Measurements from ENCODE around the gene POP5. TPM values are rescaled to one million over a fixed set of nuclear protein-coding genes. Genes with fewer than 3 reads are reported as not detected.
"Not testable (repeated sequence)": the region's sequence is repeated elsewhere in the genome, so short reads cannot be mapped to it uniquely, and the experiment has no call there.

Gene POP5
- total RNA-seq, 8 experiments from 2014 or later = 30.5 to 74.3 (median 54.4) TPM

DNA sequence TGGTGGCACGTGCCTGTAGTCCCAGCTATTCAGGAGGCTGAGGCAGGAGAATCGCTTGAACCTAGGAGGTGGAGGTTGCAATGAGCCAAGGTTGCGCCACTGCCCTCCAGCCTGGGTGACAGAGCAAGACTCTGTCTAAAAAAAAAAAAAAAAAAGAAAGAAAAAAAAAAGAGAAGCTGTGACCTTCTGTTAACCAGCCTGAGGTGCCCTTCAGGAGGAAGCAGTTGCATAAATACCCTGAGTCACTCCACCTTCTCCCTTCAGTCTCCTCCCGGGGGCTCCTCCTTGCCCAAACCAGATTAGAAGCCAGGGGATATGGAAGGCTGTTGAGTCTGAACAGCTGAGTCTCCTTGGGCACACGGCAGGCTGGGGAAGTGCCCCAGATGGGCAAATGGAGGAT, 21.2 kb upstream of the POP5 start:
- H3K27ac ChIP-seq = not testable (repeated sequence)
- 70 to 100% (median 83%) methylated on average over 1 to 3 of the region's 5 CpGs; no CpG with 5 or more reads in 5 of the 10 experiments for WGBS, 10 experiments

DNA sequence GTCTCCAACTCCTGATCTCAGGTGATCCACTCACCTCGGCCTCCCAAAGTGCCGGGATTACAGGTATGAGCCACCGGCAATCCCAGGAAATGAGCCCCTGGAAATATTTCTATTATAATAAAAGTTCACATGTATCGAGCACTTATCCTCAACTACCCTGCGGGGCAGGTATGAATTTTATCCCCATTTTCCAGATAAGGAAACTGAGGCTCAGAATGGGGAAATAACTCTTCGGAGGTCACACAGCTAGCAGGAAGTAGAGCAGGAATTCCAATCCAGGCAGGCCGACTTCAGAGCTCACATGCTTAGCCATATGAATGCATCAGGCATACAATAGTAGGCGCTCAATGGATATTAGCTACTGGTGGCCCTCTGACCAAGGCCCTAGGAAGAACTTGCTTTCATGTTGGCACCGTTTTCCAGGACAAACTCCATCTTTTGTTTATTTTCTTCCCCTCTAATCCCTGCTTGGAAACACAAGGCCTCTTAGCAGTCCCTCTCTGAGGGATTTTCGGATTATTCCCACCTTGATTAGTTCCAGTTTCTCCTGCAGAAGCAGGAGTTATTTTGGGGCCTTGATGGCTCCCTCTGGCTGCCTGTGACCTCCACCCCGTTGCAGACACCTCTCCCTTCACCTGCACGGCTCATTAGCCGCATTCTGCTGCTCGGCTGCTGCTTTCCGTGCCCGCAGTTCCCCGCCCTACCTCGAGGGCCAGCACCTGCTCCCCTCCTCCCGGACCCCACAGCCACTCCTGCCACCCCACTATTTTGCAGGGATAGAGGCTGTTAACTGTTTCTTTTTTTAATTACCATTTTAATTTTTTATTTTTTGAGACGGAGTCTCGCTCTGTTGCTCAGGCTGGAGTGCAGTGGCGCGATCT, 18.7 kb upstream of the POP5 start:
- Histone ChIP-seq H3K27ac (peak overlapping the region in 1 of 2 donors; percentile 42), H3K4me1 (replicated peaks in 1 of 2) (peaks cover 3 to 15% of the 10 kb centered on the region in 2 donors), H3K4me3 (no peak overlapping the region)
- WGBS, 10 experiments = 10 to 95% (median 85%) methylated on average over 2 to 14 of the region's 23 CpGs; no CpG with 5 or more reads in 1 of the 10 experiments
- ATAC-seq (replicated peaks in 6 of 8) = peak in 1 of 8 experiments; percentile 2
- in situ Hi-C loops (cut with MboI; ENCODE audit: low pct_unique_long_range_greater_than_20kb in 2 of 9, low sequenced_read_pairs in 9 of 9, unreplicated experiment in 9 of 9) = loop anchor here in 1 of 9 experiments (25.0 kb wide), 1 partner anchor 512 kb away; no protein-coding TSS in a partner anchor

More for the DNA sequence above, 21.2 kb upstream of the POP5 start:
- peak in 3 of 8 experiments; percentile 16 to 23 (median 23) for ATAC-seq (replicated peaks in 6 of 8)
- in situ Hi-C loops (cut with MboI; ENCODE audit: low pct_unique_long_range_greater_than_20kb in 2 of 9, low sequenced_read_pairs in 9 of 9, unreplicated experiment in 9 of 9); H3K4me3 ChIP-seq: not testable (repeated sequence)
- peaks cover 3 to 15% of the 10 kb centered on the region in 2 donors for H3K4me1 ChIP-seq (replicated peaks in 1 of 2)

DNA sequence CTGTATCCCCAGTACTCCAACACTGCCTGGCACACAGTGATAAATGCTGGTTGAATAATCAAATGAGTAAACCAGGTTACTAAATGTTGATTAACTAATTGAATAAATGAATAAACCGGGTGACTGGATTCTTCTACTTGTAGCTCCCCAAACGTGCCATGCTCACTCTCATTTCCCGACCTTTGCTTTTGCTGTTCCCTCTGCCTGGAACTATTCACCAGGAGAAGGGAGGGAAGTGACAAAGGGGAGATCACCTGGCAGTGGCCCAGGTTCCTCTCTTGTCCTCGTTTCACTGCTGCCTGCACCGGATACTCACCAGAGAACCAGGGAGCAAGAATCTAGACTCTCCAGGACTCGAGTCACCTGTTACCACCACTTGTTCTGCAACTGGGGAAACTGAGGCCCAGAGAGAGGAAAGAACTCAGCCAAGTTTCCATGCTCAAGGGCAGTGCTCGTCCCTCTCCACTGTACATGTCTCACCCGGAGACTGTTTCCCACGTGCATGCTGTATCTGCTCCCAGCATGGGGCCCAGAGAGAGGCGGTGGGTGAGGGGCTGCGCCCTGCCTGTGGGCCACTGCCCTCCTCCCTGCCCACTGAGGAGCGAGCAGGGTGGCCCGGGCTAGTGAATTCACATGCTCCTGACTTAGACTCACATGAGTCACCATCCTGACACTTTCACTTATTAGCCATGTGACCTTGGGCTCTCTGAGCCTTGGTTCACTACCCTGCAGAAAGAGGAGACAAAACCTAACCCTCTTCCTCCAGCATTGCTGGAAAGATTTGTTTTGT, 17.7 kb upstream of the POP5 start:
- WGBS, 10 experiments = 10 to 80% (median 33%) methylated on average over 1 to 7 of the region's 13 CpGs; no CpG with 5 or more reads in 1 of the 10 experiments
- in situ Hi-C loops (cut with MboI; ENCODE audit: low pct_unique_long_range_greater_than_20kb in 2 of 9, low sequenced_read_pairs in 9 of 9, unreplicated experiment in 9 of 9) = loop anchor here in 1 of 9 experiments (25.0 kb wide), 1 partner anchor 513 kb away; no protein-coding TSS in a partner anchor

DNA sequence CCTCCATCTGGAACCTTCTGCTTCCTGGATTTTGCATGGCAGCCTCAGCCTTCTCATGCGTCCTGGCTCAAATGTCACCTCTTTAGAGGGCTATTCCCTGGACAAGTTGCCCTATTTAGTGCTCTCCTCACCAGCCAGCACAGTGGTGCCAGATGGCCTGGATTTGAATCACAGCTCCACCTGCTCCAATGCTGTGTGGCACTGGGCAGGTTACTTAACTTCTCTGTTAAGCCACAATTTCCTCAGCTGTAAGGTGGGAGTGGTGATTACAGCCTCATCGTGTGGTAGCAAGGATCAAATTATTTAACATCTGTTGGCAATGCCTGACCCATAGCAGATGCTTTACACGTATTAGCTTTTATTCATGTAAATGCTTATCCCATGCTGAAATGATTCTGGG, 16.7 kb upstream of the POP5 start:
- 0 to 100% (median 80%) methylated on average over 1 to 2 of the region's 3 CpGs; no CpG with 5 or more reads in 3 of the 10 experiments for WGBS, 10 experiments
- ATAC-seq (replicated peaks in 6 of 8) = peak in 2 of 8 experiments; percentile 5 to 7
- Histone ChIP-seq H3K4me3 (no peak overlapping the region), H3K27ac (no peak overlapping the region), H3K4me1 (replicated peaks in 1 of 2) (peaks cover 3 to 15% of the 10 kb centered on the region in 2 donors)
- in situ Hi-C loops (cut with MboI; ENCODE audit: low pct_unique_long_range_greater_than_20kb in 2 of 9, low sequenced_read_pairs in 9 of 9, unreplicated experiment in 9 of 9) = loop anchor here in 1 of 9 experiments (25.0 kb wide), 1 partner anchor 514 kb away; no protein-coding TSS in a partner anchor

More for the DNA sequence above, 17.7 kb upstream of the POP5 start:
- Histone ChIP-seq H3K27ac (peak overlapping the region in 1 of 2 donors; percentile 42), H3K4me3 (no peak overlapping the region), H3K4me1 (replicated peaks in 1 of 2) (peaks cover 3 to 15% of the 10 kb centered on the region in 2 donors)
- peak; percentile 42 to 98 (median 95) for ATAC-seq (replicated peaks in 6 of 8)

DNA sequence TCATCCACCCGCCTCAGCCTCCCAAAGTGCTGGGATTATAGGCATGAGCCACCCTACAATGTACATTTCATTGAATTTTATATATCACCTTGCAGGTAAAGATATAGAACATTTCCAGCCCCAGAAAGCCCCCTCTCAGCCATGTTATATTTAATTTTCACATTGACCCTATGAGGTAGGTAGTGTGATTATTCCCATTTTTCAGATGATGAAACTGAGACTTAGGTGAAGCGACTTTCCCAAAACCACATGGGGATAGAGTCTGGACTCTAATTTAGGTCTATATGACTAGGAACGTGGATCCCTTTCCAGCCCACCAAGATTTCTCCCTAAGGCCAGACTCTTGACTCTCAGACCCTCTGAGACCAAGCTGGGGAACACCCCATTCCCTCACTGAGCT, 15.7 kb upstream of the POP5 start:
- 100% methylated on average over 1 of the region's 3 CpGs; no CpG with 5 or more reads in 7 of the 10 experiments for WGBS, 10 experiments
- in situ Hi-C loops (cut with MboI; ENCODE audit: low pct_unique_long_range_greater_than_20kb in 2 of 9, low sequenced_read_pairs in 9 of 9, unreplicated experiment in 9 of 9) = loop anchor here in 1 of 9 experiments (25.0 kb wide), 1 partner anchor 515 kb away; no protein-coding TSS in a partner anchor

DNA sequence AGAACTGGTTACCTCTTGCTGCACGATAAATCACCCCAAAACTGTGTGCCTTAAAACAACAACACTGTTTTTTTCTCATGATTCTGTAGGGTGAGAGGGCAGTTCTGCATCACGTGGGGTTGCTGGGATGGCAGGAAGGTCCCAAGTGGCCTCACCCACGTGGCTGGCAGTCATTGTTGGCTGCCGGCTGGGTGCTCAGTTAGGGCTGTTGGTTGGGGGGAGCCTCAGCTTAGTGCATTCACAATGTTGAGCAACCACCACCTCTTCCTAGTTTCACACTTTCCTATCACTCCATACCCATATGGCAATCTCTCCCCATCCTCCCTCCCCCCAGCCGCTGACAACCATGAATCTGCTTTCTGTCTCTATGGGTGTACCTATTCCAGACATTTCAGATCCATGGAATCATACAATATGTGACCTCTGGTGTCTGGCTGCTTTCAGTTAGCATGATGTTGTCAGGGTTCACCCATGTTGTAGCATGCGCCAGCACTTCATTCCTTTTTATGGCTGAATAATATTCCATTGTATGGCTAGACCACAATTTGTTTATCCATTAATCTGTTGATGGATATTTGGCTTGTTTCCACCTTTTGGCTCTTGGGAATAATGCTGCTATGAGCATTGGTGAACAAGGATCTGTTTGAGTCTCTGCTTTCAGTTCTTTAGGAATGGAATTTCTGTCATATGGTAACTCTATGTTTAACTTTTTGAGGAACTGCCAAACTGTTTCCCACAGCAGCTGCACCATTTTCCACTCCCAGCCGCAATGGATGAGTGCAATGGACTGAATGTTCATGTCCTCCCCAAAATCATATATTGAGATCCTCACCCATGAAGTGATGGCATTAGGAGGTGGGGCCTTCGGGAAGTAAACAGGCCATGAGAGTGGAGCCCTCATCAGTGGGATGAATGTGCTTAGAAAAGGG, 11.2 kb upstream of the POP5 start:
- no peak for ATAC-seq (replicated peaks in 6 of 8)
- no peaks in the 10 kb centered on the region for H3K4me1 ChIP-seq (replicated peaks in 1 of 2)
- no peak overlapping the region for H3K4me3 ChIP-seq
- in situ Hi-C loops (cut with MboI; ENCODE audit: low pct_unique_long_range_greater_than_20kb in 2 of 9, low sequenced_read_pairs in 9 of 9, unreplicated experiment in 9 of 9) = loop anchor here in 1 of 9 experiments (25.0 kb wide), 1 partner anchor 520 kb away; no protein-coding TSS in a partner anchor
- WGBS, 10 experiments = 0 to 87% (median 80%) methylated on average over 1 to 5 of the region's 8 CpGs; no CpG with 5 or more reads in 1 of the 10 experiments
- H3K27ac ChIP-seq = no peak overlapping the region

More for the DNA sequence above, 15.7 kb upstream of the POP5 start:
- H3K4me1 ChIP-seq (replicated peaks in 1 of 2) = peaks cover 3 to 15% of the 10 kb centered on the region in 2 donors
- H3K4me3 ChIP-seq = no peak overlapping the region
- no peak for ATAC-seq (replicated peaks in 6 of 8)
- H3K27ac ChIP-seq = no peak overlapping the region

DNA sequence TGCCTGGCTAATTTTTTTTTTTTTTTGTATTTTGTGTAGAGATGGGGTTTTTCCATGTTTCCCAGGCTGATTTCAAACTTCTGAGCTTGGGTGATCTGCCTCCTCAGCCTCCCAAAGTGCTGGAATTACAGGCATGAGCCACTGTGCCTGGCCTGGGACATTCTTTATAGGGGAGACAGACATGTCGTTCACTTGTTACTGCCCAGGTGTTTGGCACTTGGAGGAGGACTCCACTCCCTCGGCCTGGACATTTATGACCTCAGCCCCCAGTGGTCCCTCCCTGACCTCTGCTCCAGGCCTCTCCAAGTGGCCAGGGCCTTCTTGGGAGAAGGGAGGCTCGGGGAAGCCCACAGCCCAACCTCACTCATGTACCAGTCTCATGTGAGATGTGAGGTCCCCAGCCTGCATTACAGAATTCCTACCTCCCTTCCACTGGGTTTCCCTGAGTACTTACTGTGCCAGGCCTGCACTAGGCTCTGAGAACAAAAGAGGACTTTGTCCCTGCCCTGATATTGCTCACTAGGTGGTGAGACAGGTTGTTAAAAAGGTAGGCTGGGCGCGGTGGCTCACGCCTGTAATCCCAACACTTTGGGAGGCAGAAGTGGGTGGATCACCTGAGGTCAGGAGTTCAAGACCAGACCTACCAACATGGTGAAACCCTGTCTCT, 9.7 kb upstream of the POP5 start:
- Histone ChIP-seq H3K27ac (no peak overlapping the region), H3K4me3 (no peak overlapping the region), H3K4me1 (replicated peaks in 1 of 2) (no peaks in the 10 kb centered on the region)
- no peak for ATAC-seq (replicated peaks in 6 of 8)
- in situ Hi-C loops (cut with MboI; ENCODE audit: low pct_unique_long_range_greater_than_20kb in 2 of 9, low sequenced_read_pairs in 9 of 9, unreplicated experiment in 9 of 9) = loop anchor here in 1 of 9 experiments (25.0 kb wide), 1 partner anchor 521 kb away; no protein-coding TSS in a partner anchor
- WGBS, 10 experiments = 31 to 100% (median 69%) methylated on average over 1 to 3 of the region's 6 CpGs; no CpG with 5 or more reads in 5 of the 10 experiments

DNA sequence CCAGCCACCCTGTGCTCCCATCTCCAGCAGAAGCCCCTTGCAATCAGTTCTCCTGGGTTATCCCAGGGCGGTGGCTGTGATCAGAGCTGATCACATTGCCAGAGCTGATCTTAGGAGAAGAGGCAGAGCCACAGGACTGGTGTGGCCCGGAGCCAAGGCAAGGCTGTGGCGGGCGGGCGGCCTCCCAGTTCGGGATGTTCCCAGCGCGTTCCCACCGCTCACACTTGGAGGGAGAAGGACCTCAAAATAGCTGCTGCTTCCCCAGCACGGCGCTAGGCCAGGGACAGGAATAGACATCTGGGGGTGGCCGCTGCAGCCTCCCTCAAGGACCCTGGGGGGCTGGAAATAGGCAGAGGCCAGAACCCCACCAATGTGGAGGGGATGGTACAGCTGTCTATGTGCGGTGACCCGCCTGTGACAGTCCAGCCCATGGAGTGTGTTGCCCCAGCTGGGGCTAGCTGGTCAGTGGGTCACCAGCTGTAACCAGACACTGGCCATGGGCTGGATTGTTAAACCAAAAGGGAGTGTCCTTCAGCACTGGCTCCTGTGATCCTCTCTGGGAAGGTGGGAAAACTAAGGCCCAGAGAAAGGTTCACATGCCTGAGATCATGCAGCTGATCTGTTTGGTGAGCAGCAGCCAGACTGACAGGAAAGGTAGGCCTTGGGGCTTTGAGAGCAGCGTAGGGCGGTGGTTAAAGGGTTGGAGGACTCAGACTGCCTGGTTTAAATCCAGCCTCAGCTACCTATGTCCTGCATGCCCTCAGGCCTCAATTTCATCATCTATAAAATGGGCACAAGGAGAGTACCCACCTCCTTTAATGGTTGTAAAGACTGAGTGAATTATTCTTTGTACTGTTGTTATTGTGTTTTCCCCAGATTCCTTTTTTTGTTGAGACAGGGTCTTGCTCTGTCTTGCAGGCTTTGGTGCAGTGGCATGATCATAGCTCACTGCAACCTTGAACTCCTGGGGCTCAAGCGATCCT, 8.0 kb upstream of the POP5 start:
- ATAC-seq (replicated peaks in 6 of 8) = peak in 3 of 8 experiments; percentile 10 to 55 (median 20)
- 73 to 100% (median 95%) methylated on average over 1 to 14 of the region's 17 CpGs; no CpG with 5 or more reads in 2 of the 10 experiments for WGBS, 10 experiments
- in situ Hi-C loops (cut with MboI; ENCODE audit: low pct_unique_long_range_greater_than_20kb in 2 of 9, low sequenced_read_pairs in 9 of 9, unreplicated experiment in 9 of 9) = loop anchor here in 3 of 9 experiments (10.0 to 25.0 kb wide), 3 partner anchors 56 to 523 kb away; partner anchors contain the start of genes UNC119B (in 3 of the 3) and CABP1 (in 1 of the 3)
- Histone ChIP-seq H3K4me1 (replicated peaks in 1 of 2) (no peaks in the 10 kb centered on the region), H3K27ac (no peak overlapping the region), H3K4me3 (no peak overlapping the region)

DNA sequence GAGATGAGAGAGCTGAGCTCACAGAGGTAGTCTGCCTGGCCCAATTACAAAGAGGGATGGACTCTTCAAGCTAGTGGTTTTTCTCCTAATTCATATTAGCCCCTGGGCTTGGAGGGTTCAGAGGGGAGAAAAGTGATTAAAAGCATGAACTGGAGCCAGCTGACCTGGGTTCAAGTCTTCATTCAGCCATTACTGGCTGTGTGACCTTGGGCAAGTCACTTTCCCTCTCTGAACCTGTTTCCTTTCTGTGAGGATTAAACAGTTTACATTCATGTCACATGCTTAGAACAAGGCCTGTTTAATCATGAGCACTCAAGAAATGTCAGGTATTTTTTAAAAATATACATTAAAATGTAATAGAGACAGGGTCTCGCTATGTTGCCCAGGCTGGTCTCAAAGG, 7.2 kb upstream of the POP5 start:
- H3K4me3 ChIP-seq = no peak overlapping the region
- WGBS, 10 experiments = 89 to 100% (median 94%) methylated on average over 1 of the region's 1 CpG; no CpG with 5 or more reads in 6 of the 10 experiments
- H3K27ac ChIP-seq = no peak overlapping the region
- no peaks in the 10 kb centered on the region for H3K4me1 ChIP-seq (replicated peaks in 1 of 2)
- no peak for ATAC-seq (replicated peaks in 6 of 8)
- in situ Hi-C loops (cut with MboI; ENCODE audit: low pct_unique_long_range_greater_than_20kb in 2 of 9, low sequenced_read_pairs in 9 of 9, unreplicated experiment in 9 of 9) = loop anchor here in 3 of 9 experiments (10.0 to 25.0 kb wide), 3 partner anchors 56 to 524 kb away; partner anchors contain the start of genes UNC119B (in 3 of the 3) and CABP1 (in 1 of the 3)

DNA sequence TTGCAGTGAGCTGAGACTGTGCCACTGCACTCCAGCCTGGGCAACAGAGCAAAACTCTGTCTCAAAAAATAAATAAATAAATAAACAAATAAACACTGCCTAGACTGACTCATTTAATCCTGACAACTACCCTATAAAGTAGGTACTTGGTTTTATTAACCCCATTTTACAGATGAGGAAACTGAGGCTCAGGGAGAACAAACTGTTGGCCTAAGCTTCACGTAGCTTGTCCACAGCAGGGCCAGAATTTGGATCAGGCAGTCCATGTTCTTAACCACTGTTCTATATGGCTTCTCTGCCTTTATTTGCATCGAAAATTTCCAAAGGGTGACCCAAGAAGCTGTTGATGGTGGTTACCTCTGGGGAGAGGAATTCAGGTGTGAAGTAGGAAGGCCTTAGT, 5.7 kb upstream of the POP5 start:
- H3K27ac ChIP-seq = no peak overlapping the region
- in situ Hi-C loops (cut with MboI; ENCODE audit: low pct_unique_long_range_greater_than_20kb in 2 of 9, low sequenced_read_pairs in 9 of 9, unreplicated experiment in 9 of 9) = loop anchor here in 3 of 9 experiments (10.0 to 25.0 kb wide), 3 partner anchors 58 to 525 kb away; partner anchors contain the start of genes UNC119B (in 3 of the 3) and CABP1 (in 1 of the 3)
- WGBS, 10 experiments = 0 to 100% (median 85%) methylated on average over 1 to 2 of the region's 2 CpGs

More for the DNA sequence above, 5.7 kb upstream of the POP5 start:
- ATAC-seq (replicated peaks in 6 of 8) = no peak
- peaks cover 0 to 5% of the 10 kb centered on the region in 2 donors for H3K4me1 ChIP-seq (replicated peaks in 1 of 2)
- no peak overlapping the region for H3K4me3 ChIP-seq

Data from motor neuron (in vitro differentiated cells).